OCI-LY1 (cell line): Measurements from ENCODE around the gene TBC1D22B.
"Not testable (repeated sequence)": the region's sequence is repeated elsewhere in the genome, so short reads cannot be mapped to it uniquely, and the experiment has no call there.

Experiments used
- H2AFZ ChIP-seq: fragments of 200-600 bp; sonication (generic), shearing (Covaris generic); 2 replicates; pipeline ENCODE4 v1.6.0; 2014; ENCODE audit warnings: antibody characterized with exemption, mild to moderate bottlenecking, low read length
- H3F3A ChIP-seq: fragments of 200-600 bp; sonication (generic), shearing (Covaris generic); 2 replicates; pipeline ENCODE4 v1.6.0; 2014; ENCODE audit warnings: mild to moderate bottlenecking, antibody characterized with exemption, low read length, moderate library complexity; ENCODE audit not compliant: insufficient read depth
- H3K27ac ChIP-seq: fragments of 200-600 bp; sonication (generic); 2 replicates; pipeline ENCODE4 v1.5.1; 2014; ENCODE audit warnings: low read length, mixed run types, mild to moderate bottlenecking, low read depth; ENCODE audit not compliant: poor library complexity, severe bottlenecking
- H3K27me3 ChIP-seq: fragments of 200-600 bp; sonication (generic); 2 replicates; pipeline ENCODE4 v1.6.0; 2014; ENCODE audit warnings: antibody characterized with exemption, mild to moderate bottlenecking, low read length, moderate library complexity; ENCODE audit not compliant: insufficient read depth
- H3K36me3 ChIP-seq: fragments of 200-600 bp; sonication (generic); 2 replicates; pipeline ENCODE4 v1.6.1; 2014; ENCODE audit warnings: mild to moderate bottlenecking, antibody characterized with exemption, low read length, moderate library complexity, mixed read lengths; ENCODE audit not compliant: insufficient read depth
- H3K4me1 ChIP-seq: fragments of 200-600 bp; sonication (generic); 2 replicates; pipeline ENCODE4 v1.5.1; 2014; ENCODE audit warnings: mild to moderate bottlenecking, low read length, moderate library complexity; ENCODE audit not compliant: insufficient read depth, severe bottlenecking
- H3K4me2 ChIP-seq: fragments of 200-600 bp; sonication (generic), shearing (Covaris generic); 2 replicates; pipeline ENCODE4 v1.6.1; 2014; ENCODE audit warnings: low read length
- H3K4me3 ChIP-seq: fragments of 200-600 bp; sonication (generic); 2 replicates; pipeline ENCODE4 v1.5.1; 2014; ENCODE audit warnings: low read length, low read depth, mild to moderate bottlenecking, mixed read lengths; ENCODE audit not compliant: poor library complexity, severe bottlenecking
- H3K79me2 ChIP-seq: fragments of 200-600 bp; shearing (Covaris generic); 2 replicates; pipeline ENCODE4 v1.6.1; 2016; ENCODE audit warnings: mixed run types, low read length, mixed read lengths; ENCODE audit not compliant: insufficient read depth
- H3K9ac ChIP-seq: fragments of 200-600 bp; sonication (generic), shearing (Covaris generic); 2 replicates; pipeline ENCODE4 v1.6.1; 2014; ENCODE audit warnings: mild to moderate bottlenecking, low read length, mixed read lengths
- H3K9me2 ChIP-seq: fragments of 200-600 bp; sonication (generic), shearing (Covaris generic); 2 replicates; pipeline ENCODE4 v1.6.1; 2014; ENCODE audit warnings: low read depth, mild to moderate bottlenecking, low read length, mixed read lengths
- H3K9me3 ChIP-seq: fragments of 200-600 bp; shearing (Covaris generic); 2 replicates; pipeline ENCODE4 v1.6.1; 2014; ENCODE audit warnings: low read length, mixed read lengths
- H4K20me1 ChIP-seq: fragments of 200-600 bp; sonication (generic), shearing (Covaris generic); 2 replicates; pipeline ENCODE4 v1.6.0; 2016; ENCODE audit warnings: mild to moderate bottlenecking, low read length; ENCODE audit not compliant: insufficient read depth
- EZH2 ChIP-seq: fragments of 200-600 bp; sonication (generic), shearing (Covaris generic); IDR thresholded peaks from 2 replicates; pipeline ENCODE4 v1.8.0; 2017; ENCODE audit warnings: borderline replicate concordance, mixed run types, mild to moderate bottlenecking, antibody characterized with exemption, low read length, moderate library complexity, mixed read lengths
- TF ChIP-seq, protein P1 (sequence below): fragments of 200-600 bp; sonication (generic), shearing (Covaris generic); IDR thresholded peaks from 2 replicates; pipeline ENCODE4 v1.5.1; 2017; ENCODE audit warnings: mild to moderate bottlenecking, antibody characterized with exemption, low read length, moderate library complexity, mixed read lengths

The TBC1D22B gene

DNA sequence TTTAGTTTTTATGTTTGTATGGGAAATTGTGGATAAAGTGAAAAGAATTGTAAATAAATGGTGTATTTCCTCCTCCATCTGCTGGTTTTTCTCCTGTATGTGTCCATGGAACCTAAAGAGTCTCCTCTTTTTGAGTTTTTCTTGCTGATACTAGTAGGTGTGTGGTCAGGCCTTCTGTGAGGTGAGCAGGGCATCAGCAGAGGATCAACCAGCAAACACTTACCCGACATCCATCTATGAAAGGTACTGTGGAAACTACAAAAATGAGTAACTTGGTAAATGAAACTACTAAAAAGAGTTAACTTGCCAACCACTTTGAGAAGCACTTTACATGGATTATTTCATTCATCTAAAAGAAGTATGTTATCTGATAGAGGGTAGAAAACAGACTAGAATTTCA is 75.3 kb downstream of the TBC1D22B start:
- Histone ChIP-seq H3K4me1 (no peaks in the 10 kb centered on the region), H3K4me2 (no peak overlapping the region), H3F3A (no peaks in the 10 kb centered on the region), H3K79me2 (no peaks in the 10 kb centered on the region), H3K4me3 (no peak overlapping the region), H3K9me2 (no peaks in the 10 kb centered on the region), H3K27me3 (no peaks in the 10 kb centered on the region), H3K9me3 (no peaks in the 10 kb centered on the region), H2AFZ (no peak overlapping the region), H3K9ac (no peak overlapping the region), H3K36me3 (peaks cover 16% of the 10 kb centered on the region; the same call in 1 of the 2 replicates), H4K20me1 (no peaks in the 10 kb centered on the region), H3K27ac (no peak overlapping the region)
- TF ChIP-seq, protein P1, sequence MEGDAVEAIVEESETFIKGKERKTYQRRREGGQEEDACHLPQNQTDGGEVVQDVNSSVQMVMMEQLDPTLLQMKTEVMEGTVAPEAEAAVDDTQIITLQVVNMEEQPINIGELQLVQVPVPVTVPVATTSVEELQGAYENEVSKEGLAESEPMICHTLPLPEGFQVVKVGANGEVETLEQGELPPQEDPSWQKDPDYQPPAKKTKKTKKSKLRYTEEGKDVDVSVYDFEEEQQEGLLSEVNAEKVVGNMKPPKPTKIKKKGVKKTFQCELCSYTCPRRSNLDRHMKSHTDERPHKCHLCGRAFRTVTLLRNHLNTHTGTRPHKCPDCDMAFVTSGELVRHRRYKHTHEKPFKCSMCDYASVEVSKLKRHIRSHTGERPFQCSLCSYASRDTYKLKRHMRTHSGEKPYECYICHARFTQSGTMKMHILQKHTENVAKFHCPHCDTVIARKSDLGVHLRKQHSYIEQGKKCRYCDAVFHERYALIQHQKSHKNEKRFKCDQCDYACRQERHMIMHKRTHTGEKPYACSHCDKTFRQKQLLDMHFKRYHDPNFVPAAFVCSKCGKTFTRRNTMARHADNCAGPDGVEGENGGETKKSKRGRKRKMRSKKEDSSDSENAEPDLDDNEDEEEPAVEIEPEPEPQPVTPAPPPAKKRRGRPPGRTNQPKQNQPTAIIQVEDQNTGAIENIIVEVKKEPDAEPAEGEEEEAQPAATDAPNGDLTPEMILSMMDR = no peak
- TF ChIP-seq EZH2 = no peak

DNA sequence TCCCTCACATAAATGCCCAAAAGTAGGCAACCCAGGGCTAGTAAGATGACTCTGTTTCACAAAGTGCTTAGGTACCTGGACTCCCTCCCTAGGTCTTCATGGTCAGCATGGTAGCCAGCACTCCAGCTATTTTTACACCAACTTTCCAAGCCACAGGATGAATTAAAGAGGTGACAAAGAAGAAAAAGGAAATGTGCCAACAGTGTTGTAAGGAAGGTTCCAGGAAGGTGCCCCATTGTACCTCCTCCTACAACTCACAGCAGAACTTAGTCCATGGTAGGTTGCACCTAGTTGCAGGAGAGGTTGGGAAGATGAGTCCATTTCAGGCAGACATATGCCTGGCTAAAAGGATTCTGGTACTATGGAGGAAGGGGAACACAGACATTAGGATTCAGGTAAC is 76.5 kb downstream of the TBC1D22B start:
- Histone ChIP-seq H3K4me3 (no peak overlapping the region), H3K9me2 (no peaks in the 10 kb centered on the region), H3K27me3 (no peaks in the 10 kb centered on the region), H3K36me3 (peaks cover 16% of the 10 kb centered on the region; the same call in 1 of the 2 replicates), H3K9me3 (no peaks in the 10 kb centered on the region), H3K4me1 (no peaks in the 10 kb centered on the region), H3K9ac (no peak overlapping the region), H3F3A (no peaks in the 10 kb centered on the region), H4K20me1 (no peaks in the 10 kb centered on the region), H3K27ac (no peak overlapping the region), H3K79me2 (no peaks in the 10 kb centered on the region), H2AFZ (no peak overlapping the region), H3K4me2 (no peak overlapping the region)
- TF ChIP-seq, protein P1 = no peak
- no peak for TF ChIP-seq EZH2

DNA sequence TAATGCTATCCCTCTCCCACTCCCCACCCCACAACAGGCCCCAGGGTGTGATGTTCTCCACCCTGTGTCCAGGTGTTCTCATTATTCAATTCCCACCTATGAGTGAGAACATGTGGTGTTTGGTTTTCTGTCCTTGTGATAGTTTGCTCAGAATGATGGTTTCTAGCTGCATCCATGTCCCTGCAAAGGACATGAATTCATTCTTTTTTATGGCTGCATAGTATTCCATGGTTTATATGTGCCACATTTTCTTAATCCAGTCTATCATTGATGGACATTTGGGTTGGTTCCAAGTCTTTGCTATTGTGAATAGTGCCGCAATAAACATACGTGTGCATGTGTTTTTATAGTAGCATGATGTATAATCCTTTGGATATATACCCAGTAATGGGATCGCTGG is 80.7 kb downstream of the TBC1D22B start:
- H3K4me1 ChIP-seq, H3K27me3 ChIP-seq, H3K9ac ChIP-seq, H3K79me2 ChIP-seq, H4K20me1 ChIP-seq, H3K36me3 ChIP-seq, H2AFZ ChIP-seq, H3K9me3 ChIP-seq, H3K27ac ChIP-seq, H3K4me3 ChIP-seq, H3K4me2 ChIP-seq, H3K9me2 ChIP-seq, H3F3A ChIP-seq: not testable (repeated sequence)

DNA sequence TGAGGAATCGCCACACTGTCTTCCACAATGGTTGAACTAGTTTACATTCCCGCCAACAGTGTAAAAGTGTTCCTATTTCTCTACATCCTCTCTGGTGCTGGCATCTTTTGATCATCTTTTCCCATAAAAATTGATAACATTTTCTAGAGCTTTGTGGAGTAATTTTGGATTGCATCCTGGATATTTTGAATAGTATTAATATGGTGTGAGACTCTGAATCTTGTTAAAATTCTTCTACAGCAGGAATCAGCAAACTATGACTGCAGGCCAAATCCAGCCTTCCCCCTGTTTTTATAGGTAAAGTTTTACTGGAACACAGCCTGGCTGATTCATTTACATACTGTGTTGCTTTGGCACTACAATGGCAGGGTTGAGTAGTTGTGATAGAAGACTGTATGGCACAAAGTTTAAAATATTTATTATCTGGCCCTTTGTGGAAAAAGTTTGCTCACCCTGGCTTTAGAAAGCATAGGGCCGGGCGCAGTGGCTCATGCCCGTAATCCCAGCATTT is 81.2 kb downstream of the TBC1D22B start:
- H3K27ac ChIP-seq = no peak overlapping the region

More for the DNA sequence above, 81.2 kb downstream of the TBC1D22B start:
- no peaks in the 10 kb centered on the region for H3K9me2 ChIP-seq
- H3K4me3 ChIP-seq = no peak overlapping the region
- no peaks in the 10 kb centered on the region for H4K20me1 ChIP-seq
- H3K9ac ChIP-seq = no peak overlapping the region
- no peak for TF ChIP-seq EZH2
- TF ChIP-seq, protein P1 = no peak
- no peaks in the 10 kb centered on the region for H3K9me3 ChIP-seq
- H2AFZ ChIP-seq = no peak overlapping the region
- no peaks in the 10 kb centered on the region for H3F3A ChIP-seq
- H3K36me3 ChIP-seq = no peaks in the 10 kb centered on the region
- H3K27me3 ChIP-seq = 0 out of 2 replicates have a peak, but pooled peaks cover 5% of the 10 kb centered on the region
- no peaks in the 10 kb centered on the region for H3K79me2 ChIP-seq
- H3K4me1 ChIP-seq = no peaks in the 10 kb centered on the region
- no peak overlapping the region for H3K4me2 ChIP-seq
